T-cell (primary cell): Measurements from ENCODE around the gene MRPS10. TPM values are rescaled to one million over a fixed set of nuclear protein-coding genes. Genes with fewer than 3 reads are reported as not detected.
"Not testable (repeated sequence)": the region's sequence is repeated elsewhere in the genome, so short reads cannot be mapped to it uniquely, and the experiment has no call there.

ENCODE experiments used
- ATAC-seq, 4 experiments: fragments of 200-7000 bp in 3 of 4; fragments of 150-1000 bp in 1 of 4; cut with Tn5 transposase; replicated peaks in 1 of 4; 1 replicate in 3 of 4; 2 replicates in 1 of 4; pipeline ENCODE4 v1.10.0; 2021; ENCODE audit warnings: moderate library complexity in 3 of 4, mild to moderate bottlenecking in 2 of 4, moderate number of reproducible peaks in 1 of 4
- CTCF ChIA-PET, 2 donors: fragments of 300-600 bp; sonication (Branson Sonifier 250); formaldehyde crosslinking; loops; one replicate each; lab custom pipeline; 2022; ENCODE audit warnings: antibody characterized with exemption in 2 of 2; lab: Charles Lee
- POLR2A ChIA-PET, 2 donors: fragments of 300-600 bp; sonication (Branson Sonifier 250); formaldehyde crosslinking; loops; one replicate each; lab custom pipeline; 2022; ENCODE audit warnings: antibody characterized with exemption in 2 of 2; lab: Charles Lee
- DNase-seq, 35 experiments: peaks; one replicate each; pipeline versions ENCODE4 v3.0.0 to v3.0.0-alpha.2; 2013 to 2023
- H3K27ac ChIP-seq: one replicate; pipeline ENCODE4 v1.5.1; 2013; ENCODE audit warnings: low read length
- H3K27me3 ChIP-seq, 2 experiments: replicated peaks in 1 of 2; 1 replicate in 1 of 2; 2 replicates in 1 of 2; pipeline versions ENCODE4 v1.6.1 to v1.7.0; 2013; ENCODE audit warnings: low read length in 1 of 2, mixed read lengths in 1 of 2; ENCODE audit not compliant: control insufficient read depth in 2 of 2, insufficient read depth in 2 of 2; ENCODE audit errors: extremely low read depth in 1 of 2
- H3K36me3 ChIP-seq, 2 donors: 1 replicate in 1 of 2; 2 replicates in 1 of 2; pipeline versions ENCODE4 v1.6.1 to v1.7.0; 2013; ENCODE audit warnings: low read length in 1 of 2; ENCODE audit not compliant: control insufficient read depth in 2 of 2, insufficient read depth in 1 of 2; ENCODE audit errors: extremely low read depth in 1 of 2
- H3K4me1 ChIP-seq, 2 experiments: 1 replicate in 1 of 2; 2 replicates in 1 of 2; pipeline versions ENCODE4 v1.6.1 to v1.7.0; 2013; ENCODE audit warnings: low read length in 2 of 2, mixed read lengths in 1 of 2; ENCODE audit not compliant: insufficient read depth in 2 of 2, control insufficient read depth in 1 of 2; ENCODE audit errors: extremely low read depth in 1 of 2
- H3K4me3 ChIP-seq, 2 donors: 1 replicate in 1 of 2; 2 replicates in 1 of 2; pipeline versions ENCODE4 v1.5.1 to v1.7.0; 2013; ENCODE audit warnings: mild to moderate bottlenecking in 2 of 2, low read length in 1 of 2, moderate library complexity in 1 of 2; ENCODE audit not compliant: control insufficient read depth in 1 of 2; ENCODE audit errors: extremely low read depth in 1 of 2
- H3K9me3 ChIP-seq: 2 replicates; pipeline ENCODE4 v1.7.0; 2013
- H3K27ac Mint-ChIP-seq, 2 donors: one replicate each; pipeline ENCODE4 v1.8.0; 2020 to 2021; ENCODE audit warnings: mild to moderate bottlenecking in 2 of 2, mixed read lengths in 2 of 2
- H3K27me3 Mint-ChIP-seq, 2 donors: one replicate each; pipeline ENCODE4 v1.8.0; 2021 to 2022; ENCODE audit warnings: mixed read lengths in 2 of 2
- H3K36me3 Mint-ChIP-seq: one replicate; pipeline ENCODE4 v1.8.0; 2021; ENCODE audit warnings: mixed read lengths
- H3K4me1 Mint-ChIP-seq, 3 donors: one replicate each; pipeline ENCODE4 v1.8.0; 2020 to 2022; ENCODE audit warnings: mixed read lengths in 3 of 3, mild to moderate bottlenecking in 1 of 3
- H3K4me3 Mint-ChIP-seq, 3 donors: one replicate each; pipeline ENCODE4 v1.8.0; 2020 to 2022; ENCODE audit warnings: mild to moderate bottlenecking in 3 of 3, mixed read lengths in 3 of 3, moderate library complexity in 3 of 3
- H3K9me3 Mint-ChIP-seq, 3 donors: one replicate each; pipeline ENCODE4 v1.8.0; 2020 to 2022; ENCODE audit warnings: mixed read lengths in 3 of 3
- WGBS: methylation state at CpG from one replicate; pipeline ENCODE4 v1.1.5; 2013; ENCODE audit warnings: missing lambda C conversion rate; ENCODE audit not compliant: insufficient coverage; 5-methylcytosine and 5-hydroxymethylcytosine counted together
- total RNA-seq, 35 experiments: library from RNA in 6 of 35; stranded (reverse) in 6 of 35; fragments of 120-200 nt in 1 of 35; gene quantifications; one replicate each; pipeline versions ENCODE4 v1.2.1 to v1.2.4 and lab custom pipeline; 2013 to 2026

Gene MRPS10
- total RNA-seq, 5 donors from 2014 or later (not counting 1 experiment from before 2014, with no cell fraction given), result 17.6 to 23.6 (median 20.5) TPM

- no peak for ATAC-seq
- Mint-ChIP-seq H3K27ac (no peak overlapping the region), H3K4me3 (no peak overlapping the region), H3K4me1 (peaks cover 8 to 17% (median 17%) of the 10 kb centered on the region in 3 donors), H3K9me3 (no peaks in the 10 kb centered on the region), H3K36me3 (no peaks in the 10 kb centered on the region), H3K27me3 (no peaks in the 10 kb centered on the region)
- H3K4me3 ChIP-seq, result no peak overlapping the region
- POLR2A ChIA-PET, result interaction anchor here in 1 of 2 donors (0.5 to 0.6 kb wide), 2 partner anchors 446 to 1260 kb away, joined by 3 to 15 read pairs; no protein-coding TSS in a partner anchor
- 100% methylated on average over 2 of the region's 4 CpGs for WGBS
- CTCF ChIA-PET, result no interaction called here
- no peak for DNase-seq
- no peaks in the 10 kb centered on the region for H3K27me3 ChIP-seq
- no peaks in the 10 kb centered on the region for H3K36me3 ChIP-seq
- H3K4me1 ChIP-seq, result peaks cover 5 to 14% of the 10 kb centered on the region in 2 experiments
- no peaks in the 10 kb centered on the region for H3K9me3 ChIP-seq
- no peak overlapping the region for H3K27ac ChIP-seq
Observed at GRCh38 chr6:42221546-42221945, 3.9 kb upstream of the MRPS10 start.

- peaks cover 7 to 20% of the 10 kb centered on the region in 2 experiments for H3K4me1 ChIP-seq
- CTCF ChIA-PET, result no interaction called here
Observed at GRCh38 chr6:42220807-42221206, 3.1 kb upstream of the MRPS10 start.

GRCh38 chr6:42217157-42217518, 523 bp downstream of the MRPS10 start:
- Histone ChIP-seq H3K27ac (peak overlapping the region; percentile 75), H3K4me1 (peaks cover 8 to 28% of the 10 kb centered on the region in 2 experiments), H3K27me3 (no peaks in the 10 kb centered on the region), H3K9me3 (no peaks in the 10 kb centered on the region), H3K4me3 (peak overlapping the region; percentile 77 to 85), H3K36me3 (peaks cover 0 to 19% of the 10 kb centered on the region in 2 donors)
- peak overlapping the region; percentile 97 to 99 (median 98) for H3K4me3 Mint-ChIP-seq
- POLR2A ChIA-PET, result interaction anchor here (0.7 to 1.1 kb wide), 4 partner anchors 269 to 1359 kb away, joined by 3 to 4 read pairs (median 3); partner anchors contain the start of genes POLH (in 1 of the 2) and XPO5 (in 1 of the 2)
- no peaks in the 10 kb centered on the region for H3K27me3 Mint-ChIP-seq
- H3K4me1 Mint-ChIP-seq, result peaks cover 15 to 32% (median 28%) of the 10 kb centered on the region in 3 donors
- no peaks in the 10 kb centered on the region for H3K9me3 Mint-ChIP-seq
- WGBS, result 33% methylated on average over 1 of the region's 5 CpGs
- CTCF ChIA-PET, result interaction anchor here (0.7 to 2.3 kb wide), 7 partner anchors 296 to 438 kb away, joined by 3 to 12 read pairs (median 4); partner anchors contain the start of genes BYSL (in 1 of the 2), FRS3 (in 1 of the 2) and MED20 (in 1 of the 2)
- H3K36me3 Mint-ChIP-seq, result peaks cover 10% of the 10 kb centered on the region
- ATAC-seq, result no peak
- no peak for DNase-seq
- peak overlapping the region; percentile 96 to 97 for H3K27ac Mint-ChIP-seq

More at GRCh38 chr6:42220807-42221206, 3.1 kb upstream of the MRPS10 start:
- ATAC-seq, result no peak
- peaks cover 8 to 23% (median 22%) of the 10 kb centered on the region in 3 donors for H3K4me1 Mint-ChIP-seq
- Histone ChIP-seq H3K27me3 (no peaks in the 10 kb centered on the region), H3K27ac (no peak overlapping the region), H3K9me3 (no peaks in the 10 kb centered on the region), H3K36me3 (no peaks in the 10 kb centered on the region), H3K4me3 (no peak overlapping the region)
- no peak for DNase-seq
- H3K27me3 Mint-ChIP-seq, result no peaks in the 10 kb centered on the region
- WGBS, result 79% methylated on average over 4 of the region's 6 CpGs
- POLR2A ChIA-PET, result interaction anchor here in 1 of 2 donors (0.5 to 0.6 kb wide), 2 partner anchors 447 to 1261 kb away, joined by 3 to 15 read pairs; no protein-coding TSS in a partner anchor
- no peak overlapping the region for H3K4me3 Mint-ChIP-seq
- H3K27ac Mint-ChIP-seq, result no peak overlapping the region
- no peaks in the 10 kb centered on the region for H3K9me3 Mint-ChIP-seq
- H3K36me3 Mint-ChIP-seq, result no peaks in the 10 kb centered on the region

- not testable (repeated sequence) for H3K4me3 ChIP-seq, DNase-seq, H3K9me3 ChIP-seq, H3K9me3 Mint-ChIP-seq, H3K27me3 ChIP-seq, ATAC-seq, H3K27ac ChIP-seq, H3K27me3 Mint-ChIP-seq
- ChIA-PET CTCF (interaction anchor here (0.5 to 2.3 kb wide), 7 partner anchors 162 to 1386 kb away, joined by 3 to 12 read pairs (median 4); partner anchors contain the start of genes BYSL (in 1 of the 2) and MED20 (in 1 of the 2)), POLR2A (interaction anchor here (1.0 to 1.1 kb wide), 2 partner anchors 324 to 331 kb away, joined by 3 to 4 read pairs; no protein-coding TSS in a partner anchor)
- Mint-ChIP-seq H3K27ac (peak overlapping the region in 1 of 2 donors; percentile 15), H3K4me1 (peaks cover 15 to 32% (median 28%) of the 10 kb centered on the region in 3 donors), H3K4me3 (peak overlapping the region; percentile 76 to 99 (median 97)), H3K36me3 (peaks cover 13% of the 10 kb centered on the region)
- 95% methylated on average over 15 of the region's 18 CpGs for WGBS
- Histone ChIP-seq H3K4me1 (peaks cover 8 to 28% of the 10 kb centered on the region in 2 experiments), H3K36me3 (peaks cover 0 to 25% of the 10 kb centered on the region in 2 donors)
Observed at GRCh38 chr6:42216495-42216894, 1.2 kb downstream of the MRPS10 start.

GRCh38 chr6:42212442-42212841, 5.2 kb downstream of the MRPS10 start:
- Histone ChIP-seq H3K4me1 (peaks cover 8 to 21% of the 10 kb centered on the region in 2 experiments), H3K9me3 (no peaks in the 10 kb centered on the region), H3K27me3 (no peaks in the 10 kb centered on the region), H3K36me3 (peaks cover 4 to 59% of the 10 kb centered on the region in 2 donors), H3K27ac (no peak overlapping the region), H3K4me3 (no peak overlapping the region)
- no peaks in the 10 kb centered on the region for H3K9me3 Mint-ChIP-seq
- H3K4me3 Mint-ChIP-seq, result no peak overlapping the region
- CTCF ChIA-PET, result interaction anchor here in 1 of 2 donors (0.6 kb wide), 1 partner anchor 22 kb away, joined by 4 read pairs; no protein-coding TSS in a partner anchor
- H3K27ac Mint-ChIP-seq, result no peak overlapping the region
- WGBS, result no CpG with 5 or more reads among the region's 3 CpGs
- peaks cover 8 to 26% (median 23%) of the 10 kb centered on the region in 3 donors for H3K4me1 Mint-ChIP-seq
- peaks cover 30% of the 10 kb centered on the region for H3K36me3 Mint-ChIP-seq
- POLR2A ChIA-PET, result interaction anchor here in 1 of 2 donors (0.5 kb wide), 1 partner anchor 268 kb away, joined by 8 read pairs; no protein-coding TSS in a partner anchor
- no peak for ATAC-seq
- no peaks in the 10 kb centered on the region for H3K27me3 Mint-ChIP-seq
- DNase-seq, result no peak

- WGBS, result 100% methylated on average over 2 of the region's 6 CpGs
- ChIA-PET CTCF (interaction anchor here (0.6 kb wide), 2 partner anchors 21 to 605 kb away, joined by 3 to 4 read pairs; no protein-coding TSS in a partner anchor), POLR2A (no interaction called here)
- H3K9me3 ChIP-seq, result no peaks in the 10 kb centered on the region
- H3K4me3 ChIP-seq, result no peak overlapping the region
- DNase-seq (no peak), ATAC-seq (no peak)
- Mint-ChIP-seq H3K4me1 (peaks cover 7 to 23% (median 20%) of the 10 kb centered on the region in 3 donors), H3K27me3 (no peaks in the 10 kb centered on the region), H3K4me3 (no peak overlapping the region), H3K36me3 (peaks cover 32% of the 10 kb centered on the region), H3K27ac (no peak overlapping the region), H3K9me3 (no peaks in the 10 kb centered on the region)
- no peaks in the 10 kb centered on the region for H3K27me3 ChIP-seq
- H3K27ac ChIP-seq, result no peak overlapping the region
- peaks cover 4 to 60% of the 10 kb centered on the region in 2 donors for H3K36me3 ChIP-seq
- peaks cover 3 to 15% of the 10 kb centered on the region in 2 experiments for H3K4me1 ChIP-seq
Observed at GRCh38 chr6:42211726-42212125, 5.9 kb downstream of the MRPS10 start.
